HG02938 (cell line): ENCODE measurements around the gene DCUN1D5.

Experiments used
- ATAC-seq: cut with Tn5 transposase; IDR thresholded peaks from one replicate; pipeline ENCODE4 v1.9.1; 2021; ENCODE audit warnings: mild to moderate bottlenecking, moderate library complexity; ENCODE audit not compliant: unreplicated experiment

DCUN1D5 gene

GRCh38 chr11:103091801-103092524 lies at the start of gene DCUN1D5:
TSS of gene DCUN1D5 (minus strand) at chr11:103092160. CDS start at chr11:103091872, 288 bp downstream.
- peak; percentile 99 for ATAC-seq

DNA sequence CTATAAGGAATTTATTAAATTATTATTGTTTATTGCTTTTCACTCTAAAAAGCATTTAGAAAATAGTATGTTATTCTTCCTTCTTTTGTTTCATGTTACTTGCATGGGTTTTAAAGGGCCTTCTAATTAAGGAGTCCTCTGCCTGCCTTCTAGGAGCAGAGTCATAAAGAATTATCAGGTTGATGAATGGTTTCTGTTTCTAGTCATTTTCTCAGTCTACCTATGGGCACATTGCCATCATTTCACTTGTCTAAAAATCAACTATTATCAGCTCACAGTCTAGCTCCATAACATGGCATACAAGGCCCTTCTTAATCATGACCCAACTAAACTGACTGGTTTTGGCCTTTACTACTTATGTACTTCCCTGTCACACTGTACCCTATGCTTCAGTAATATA lies 33.5 kb upstream of the DCUN1D5 start:
- ATAC-seq: no peak

GRCh38 chr11:103114836-103115235 lies 22.9 kb upstream of the DCUN1D5 start:
- no peak for ATAC-seq

DNA sequence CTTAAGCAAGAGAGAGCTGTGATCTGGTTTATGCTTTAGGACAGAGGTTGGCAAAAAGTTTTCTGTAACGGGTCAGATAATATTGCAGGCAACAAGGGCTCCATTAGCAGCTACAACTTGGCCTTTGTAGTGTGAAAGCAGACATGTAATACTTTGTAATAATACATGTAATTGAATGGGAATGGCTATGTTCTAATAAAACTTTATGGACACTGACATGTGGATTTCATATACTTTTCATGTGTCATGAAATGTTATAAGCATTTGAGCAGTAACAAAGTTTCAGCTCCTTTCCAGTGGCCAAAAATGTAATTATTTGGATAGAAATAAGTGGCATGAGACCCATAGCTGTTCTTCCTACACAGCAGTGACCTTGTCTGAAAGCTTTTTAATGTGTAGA lies 20.4 kb upstream of the DCUN1D5 start:
- ATAC-seq: no peak

GRCh38 chr11:103111400-103111799 lies 19.4 kb upstream of the DCUN1D5 start:
- ATAC-seq: no peak

DNA sequence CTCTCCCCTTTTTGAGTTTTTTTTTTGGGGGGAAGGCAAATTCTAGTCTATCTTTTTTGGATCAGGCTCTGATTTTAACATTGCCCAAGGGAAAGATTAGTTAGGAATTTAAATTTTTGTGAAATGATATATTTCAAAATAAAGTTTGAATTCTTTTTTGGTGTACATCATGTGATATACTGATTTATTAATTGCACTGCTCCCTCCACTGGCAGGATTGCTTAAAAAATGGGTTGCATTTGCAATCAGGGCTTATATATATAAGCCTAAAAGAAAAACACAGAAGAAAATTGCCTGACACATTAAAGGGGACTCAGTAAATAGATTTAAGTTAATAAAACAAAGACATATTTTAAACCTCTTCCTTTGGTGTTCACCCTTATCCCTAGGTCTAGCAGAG lies 18.4 kb upstream of the DCUN1D5 start:
- ATAC-seq: no peak

DNA sequence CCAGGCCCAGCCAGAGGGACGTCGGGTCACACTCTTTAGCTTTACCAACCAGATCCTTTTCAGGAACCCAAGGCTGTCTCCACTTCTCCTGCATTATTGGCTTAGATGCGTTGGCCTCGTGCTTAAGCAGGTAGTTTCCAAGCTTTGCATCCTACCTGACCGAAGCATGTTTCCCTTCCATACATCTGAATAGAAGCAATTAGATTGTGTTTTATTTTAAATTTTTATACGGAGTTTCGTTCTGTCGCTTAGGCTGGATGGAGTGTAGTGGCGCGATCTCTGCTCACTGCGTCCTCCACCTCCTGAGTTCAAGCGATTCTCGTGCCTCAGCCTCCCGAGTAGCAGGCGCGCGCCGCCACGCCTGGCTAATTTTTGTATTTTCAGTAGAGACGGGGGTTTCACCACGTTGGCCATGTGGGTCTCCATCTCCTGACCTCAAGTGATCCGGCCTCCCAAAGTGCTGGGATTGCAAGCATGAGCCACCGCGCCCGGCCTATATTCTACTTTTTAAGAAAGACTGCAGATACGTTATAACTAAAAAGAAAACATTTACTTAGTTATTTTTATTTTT lies 17.9 kb upstream of the DCUN1D5 start:
- ATAC-seq: peak; percentile 25

DNA sequence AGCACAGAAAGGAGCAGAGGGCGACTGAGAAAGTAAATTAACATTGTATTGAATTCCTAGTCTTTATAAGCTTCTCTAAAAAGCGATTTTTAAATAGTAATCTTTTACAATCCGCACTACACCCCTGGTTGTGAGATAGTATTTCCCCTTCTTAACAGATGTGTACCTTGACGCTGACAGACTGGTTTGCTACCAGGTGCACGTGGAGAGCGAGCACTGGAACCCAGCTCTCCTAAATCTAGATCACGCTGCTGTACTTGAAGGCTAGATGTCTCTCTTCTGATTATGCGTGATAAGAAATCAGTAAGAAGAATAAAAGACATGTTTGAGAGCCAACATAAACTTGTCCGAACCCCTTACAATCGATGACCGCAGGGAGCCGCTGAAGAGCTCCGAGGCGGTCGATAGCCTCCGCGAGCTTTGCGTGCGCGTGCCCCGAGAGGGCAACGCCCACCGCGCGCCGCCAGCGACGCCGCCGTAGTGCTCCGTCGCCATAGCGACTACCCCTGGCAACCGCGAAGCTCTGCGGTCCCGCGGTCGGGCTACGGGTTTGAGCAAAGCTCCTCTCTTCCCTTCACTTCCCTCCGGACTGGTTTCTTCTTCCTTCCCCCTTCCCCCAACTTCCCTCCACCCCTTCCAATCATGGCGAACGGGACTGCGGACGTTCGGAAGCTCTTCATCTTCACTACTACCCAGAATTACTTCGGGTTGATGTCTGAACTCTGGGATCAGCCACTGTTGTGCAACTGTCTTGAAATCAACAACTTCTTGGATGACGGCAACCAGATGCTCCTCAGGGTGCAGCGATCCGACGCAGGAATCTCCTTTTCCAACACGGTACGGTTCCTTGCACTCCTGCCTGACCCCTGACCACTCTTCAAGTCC lies 17.2 kb upstream of the DCUN1D5 start, which contains the start of gene DYNC2H1:
DYNC2H1 (plus strand) TSS at position 494 of the 885 bp plus-strand sequence; CDS start at position 643, 149 bp downstream.
- peak; percentile 95 for ATAC-seq

- ATAC-seq: no peak
Observed at GRCh38 chr11:103097279-103097678, 5.3 kb upstream of the DCUN1D5 start.

GRCh38 chr11:103091064-103091800 lies 728 bp downstream of the DCUN1D5 start:
- ATAC-seq: peak; percentile 38

DNA sequence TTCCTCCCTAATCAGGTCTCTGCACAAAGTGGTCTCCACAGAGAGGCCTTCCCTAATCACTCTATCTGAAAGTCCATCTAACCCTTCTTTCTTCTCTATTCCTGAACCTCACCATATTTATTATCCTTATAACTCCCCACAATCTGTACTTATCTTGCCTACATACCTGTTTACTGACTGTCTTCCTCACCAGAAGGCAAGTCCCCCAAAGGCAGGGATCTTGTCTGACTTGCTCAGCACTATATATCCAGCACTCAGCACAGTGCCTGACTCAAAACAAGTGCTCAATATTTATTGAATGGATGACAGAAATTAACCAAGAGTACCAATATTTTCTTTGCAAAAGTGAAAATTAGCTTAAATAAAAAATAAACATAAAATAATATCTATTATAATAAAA lies 5.5 kb downstream of the DCUN1D5 start:
- ATAC-seq: no peak

DNA sequence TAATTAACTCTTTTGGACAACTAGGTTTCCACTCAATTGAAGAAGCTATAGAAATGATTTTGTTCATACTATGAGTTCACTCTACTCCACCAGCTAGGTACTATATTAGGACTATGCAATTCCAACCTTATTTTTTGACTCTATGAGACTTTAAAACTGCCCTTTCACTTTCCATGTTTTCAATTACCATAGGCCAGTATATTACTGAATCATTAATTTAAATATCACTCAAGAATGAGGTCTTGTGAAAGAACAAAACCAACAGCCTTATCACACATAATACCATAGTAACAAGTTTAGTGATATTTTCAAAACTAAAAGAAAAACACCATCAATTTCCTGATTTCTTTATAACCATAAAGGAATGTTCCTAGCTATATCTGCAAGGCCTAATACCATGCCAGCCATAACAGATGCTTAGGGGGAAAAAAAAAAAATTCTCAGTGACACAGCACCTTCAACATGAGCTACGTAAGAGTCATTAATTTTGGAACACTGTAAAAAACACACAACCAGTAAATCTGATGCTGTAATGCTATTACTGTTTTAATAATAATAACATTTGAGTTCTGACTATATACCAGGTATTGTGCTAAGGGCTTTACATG lies 6.1 kb downstream of the DCUN1D5 start:
- ATAC-seq: no peak

DNA sequence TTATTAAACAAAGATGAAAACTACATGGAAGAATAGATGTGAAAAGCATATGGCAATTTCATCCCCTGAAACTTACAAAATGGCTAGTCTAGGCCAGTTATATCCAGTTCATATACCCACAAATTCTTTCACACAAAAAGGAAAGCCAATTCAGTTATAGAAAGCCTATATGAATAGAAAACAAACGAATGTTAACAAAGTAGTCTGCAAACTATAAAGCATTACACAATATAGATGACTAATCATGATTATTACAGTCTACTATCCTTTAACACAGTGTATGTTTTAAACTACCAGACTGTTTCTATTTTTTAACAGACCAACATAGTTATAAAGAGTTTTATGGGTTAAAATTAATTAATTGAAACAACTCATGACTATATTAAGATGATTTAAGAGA lies 12.1 kb downstream of the DCUN1D5 start:
- ATAC-seq: no peak

DNA sequence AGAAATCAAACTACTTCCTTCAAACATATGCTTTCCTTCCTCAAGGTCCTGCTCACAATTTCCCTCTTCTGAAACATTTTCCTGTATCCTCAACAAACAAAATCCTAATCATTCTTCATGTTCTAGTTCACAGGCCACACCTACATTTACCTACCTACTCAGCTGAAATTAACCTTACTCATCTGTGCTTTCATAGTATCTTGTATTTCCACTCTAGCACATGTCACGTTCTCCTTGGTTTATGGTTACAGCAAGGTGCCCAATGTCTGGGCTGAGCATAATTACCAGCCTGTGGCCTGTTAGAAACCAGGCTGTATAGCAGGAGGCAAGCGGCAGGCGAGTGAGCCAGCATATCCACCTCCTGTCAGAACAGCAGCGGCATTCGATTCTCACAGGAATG lies 13.2 kb downstream of the DCUN1D5 start:
- ATAC-seq: no peak

GRCh38 chr11:103077554-103077953 lies 14.4 kb downstream of the DCUN1D5 start:
- no peak for ATAC-seq

- no peak for ATAC-seq
Observed at GRCh38 chr11:103076361-103076760, 15.6 kb downstream of the DCUN1D5 start.

DNA sequence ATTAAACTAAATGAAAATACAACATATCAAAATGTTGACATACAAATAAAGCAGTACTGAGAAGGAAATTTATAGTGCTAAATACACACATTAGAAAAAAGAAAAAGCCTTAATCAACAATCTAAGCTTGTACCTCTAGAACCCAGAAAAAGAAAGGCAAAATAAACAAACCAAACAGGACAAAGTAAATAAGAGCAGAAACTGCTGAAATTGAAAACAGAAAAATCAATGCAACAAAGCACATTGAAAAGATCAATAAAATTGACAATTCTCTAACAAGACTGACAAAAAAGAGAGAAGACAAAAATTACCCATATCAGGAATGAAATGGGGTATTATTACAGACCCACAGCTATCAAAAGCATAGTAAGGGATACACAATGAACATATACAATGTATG lies 21.0 kb downstream of the DCUN1D5 start:
- no peak for ATAC-seq

DNA sequence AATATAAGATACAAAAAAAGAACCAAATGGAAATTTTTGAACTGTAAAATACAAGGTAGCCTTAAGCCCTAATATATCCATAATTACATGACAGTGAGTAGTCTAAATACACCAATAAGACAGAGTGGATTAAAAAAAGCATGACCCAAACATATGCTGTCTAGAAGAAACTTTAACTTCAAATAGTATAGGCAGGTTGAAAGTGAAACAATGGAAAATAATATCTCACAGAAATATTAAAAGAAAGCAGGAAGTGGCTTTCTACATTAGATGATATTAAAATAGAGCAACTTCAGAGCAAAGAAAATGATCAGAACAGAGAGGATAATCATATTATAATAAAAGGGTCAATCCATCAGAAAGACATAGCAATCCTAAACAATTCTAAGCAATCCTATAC lies 21.8 kb downstream of the DCUN1D5 start:
- ATAC-seq: no peak

- ATAC-seq: no peak
Observed at GRCh38 chr11:103069367-103069766, 22.6 kb downstream of the DCUN1D5 start.

- no peak for ATAC-seq
Observed at GRCh38 chr11:103067118-103067517, 24.8 kb downstream of the DCUN1D5 start.

GRCh38 chr11:103061656-103062055 lies 30.3 kb downstream of the DCUN1D5 start:
- no peak for ATAC-seq
